ENCODE data around the gene DUSP1.

DNA sequence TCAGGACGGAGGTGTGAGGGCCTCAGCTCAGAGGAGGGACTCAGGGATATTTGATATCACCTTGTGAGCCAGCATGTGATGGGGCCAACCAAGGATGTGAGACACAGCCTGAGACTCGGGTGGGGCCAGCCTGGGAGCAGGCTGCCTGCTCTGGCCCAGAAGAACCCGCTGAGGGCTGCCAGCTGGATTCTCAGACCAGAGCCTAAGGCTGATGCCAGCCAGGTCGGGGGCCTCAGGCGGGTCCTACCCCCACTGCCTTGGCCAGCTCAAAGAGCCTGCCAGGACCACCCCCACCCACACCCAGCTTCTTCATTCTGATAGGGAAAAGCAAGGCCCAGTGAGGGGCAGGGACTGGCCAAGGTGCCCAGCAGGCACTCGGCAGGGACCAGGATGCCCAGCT, 20.3 kb upstream of the DUSP1 start:
- no peak for TF ChIP-seq NFRKB (IDR thresholded peaks at IDR 0.05)
- no peak for TF ChIP-seq FOXA1 (IDR thresholded peaks at IDR 0.05)
- TF ChIP-seq HDGF (IDR thresholded peaks at IDR 0.05; ENCODE audit: borderline replicate concordance), result no peak
- TF ChIP-seq FOXK2 (IDR thresholded peaks at IDR 0.05), result no peak
- TF ChIP-seq L3MBTL2 (conservative IDR thresholded peaks at IDR 0.05), result no peak
- TF ChIP-seq SP1 (IDR thresholded peaks at IDR 0.05), result no peak
- TF ChIP-seq ARNT (IDR thresholded peaks at IDR 0.05), result no peak
- no peak for TF ChIP-seq SUZ12 (IDR thresholded peaks at IDR 0.05)
- no peak for TF ChIP-seq BHLHE40 (IDR thresholded peaks at IDR 0.05; ENCODE audit: borderline replicate concordance)

All from HEK293T (cell line).